Activated T-cell treated with anti-CD3 and anti-CD28 coated beads for 1 hour (primary cell): ENCODE measurements around the gene ADGRD1.

Experiments
- DNase-seq: peaks from one replicate; pipeline ENCODE4 v3.0.0-alpha.2; 2020; ENCODE audit warnings: low read depth

ADGRD1 gene

GRCh38 chr12:131090274-131091210 lies 136.8 kb downstream of the ADGRD1 start:
- DNase-seq, result no peak

DNA sequence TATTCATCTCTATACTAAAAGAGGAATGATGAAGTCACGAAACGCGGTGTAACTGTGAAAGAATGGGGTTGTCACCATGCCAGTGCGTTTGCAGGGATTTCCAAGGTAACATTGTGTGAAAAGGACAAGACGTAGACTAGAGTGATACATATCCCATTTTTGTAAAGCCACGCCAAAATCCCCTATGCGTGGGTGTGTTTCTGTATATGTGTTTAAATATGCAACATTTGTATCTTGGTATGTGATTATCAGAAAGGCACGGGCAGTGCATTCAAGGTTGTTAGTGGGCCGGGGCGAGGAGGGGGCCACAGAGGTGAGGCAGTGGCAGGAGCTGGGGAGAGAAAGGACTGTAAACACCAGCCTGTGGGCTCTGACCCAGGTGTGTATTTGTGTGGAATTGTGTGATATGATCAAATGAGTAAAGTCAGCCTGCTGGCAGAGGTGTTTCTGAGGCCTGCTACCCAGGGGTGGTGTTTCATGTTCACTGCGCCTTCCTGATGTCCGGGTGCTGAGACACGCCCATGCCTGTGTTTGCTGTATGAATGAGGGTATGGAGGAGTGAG lies 137.8 kb downstream of the ADGRD1 start:
- DNase-seq, result no peak

DNA sequence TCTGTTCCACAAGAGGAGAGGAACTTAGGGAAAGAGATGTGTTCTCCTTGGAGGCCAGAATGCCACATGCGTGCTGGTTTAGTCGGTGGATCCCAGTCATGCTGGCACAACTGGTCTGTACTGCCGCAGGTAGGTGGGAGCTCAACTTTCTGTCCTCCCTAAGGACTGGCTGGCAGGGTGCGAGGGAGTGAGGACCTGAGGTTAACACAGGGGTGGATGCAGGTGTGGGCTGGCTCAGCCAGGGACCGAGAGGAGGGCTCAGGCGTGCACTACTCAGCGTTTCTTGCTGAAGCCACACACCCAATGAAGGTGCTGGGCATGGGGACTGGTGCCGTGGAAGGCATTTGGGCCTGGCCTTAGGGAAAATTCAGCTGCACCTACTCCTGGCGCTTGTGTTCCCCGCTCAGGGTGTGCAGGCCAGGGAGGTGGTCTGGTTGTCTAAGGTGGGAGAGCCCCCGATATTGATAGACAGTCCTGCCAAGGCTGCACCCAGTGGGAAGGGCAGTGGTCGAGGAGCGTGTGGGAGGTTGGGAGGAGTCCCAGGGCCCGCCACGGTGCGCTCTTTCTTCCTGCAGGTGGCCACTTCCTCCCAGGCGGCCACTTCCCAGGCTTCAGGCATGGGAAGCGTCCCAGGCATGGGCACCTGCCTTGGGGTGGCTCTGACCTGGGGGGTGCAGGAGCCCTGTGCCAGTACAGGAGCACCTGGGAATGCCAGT lies 138.4 kb downstream of the ADGRD1 start:
- no peak for DNase-seq

DNA sequence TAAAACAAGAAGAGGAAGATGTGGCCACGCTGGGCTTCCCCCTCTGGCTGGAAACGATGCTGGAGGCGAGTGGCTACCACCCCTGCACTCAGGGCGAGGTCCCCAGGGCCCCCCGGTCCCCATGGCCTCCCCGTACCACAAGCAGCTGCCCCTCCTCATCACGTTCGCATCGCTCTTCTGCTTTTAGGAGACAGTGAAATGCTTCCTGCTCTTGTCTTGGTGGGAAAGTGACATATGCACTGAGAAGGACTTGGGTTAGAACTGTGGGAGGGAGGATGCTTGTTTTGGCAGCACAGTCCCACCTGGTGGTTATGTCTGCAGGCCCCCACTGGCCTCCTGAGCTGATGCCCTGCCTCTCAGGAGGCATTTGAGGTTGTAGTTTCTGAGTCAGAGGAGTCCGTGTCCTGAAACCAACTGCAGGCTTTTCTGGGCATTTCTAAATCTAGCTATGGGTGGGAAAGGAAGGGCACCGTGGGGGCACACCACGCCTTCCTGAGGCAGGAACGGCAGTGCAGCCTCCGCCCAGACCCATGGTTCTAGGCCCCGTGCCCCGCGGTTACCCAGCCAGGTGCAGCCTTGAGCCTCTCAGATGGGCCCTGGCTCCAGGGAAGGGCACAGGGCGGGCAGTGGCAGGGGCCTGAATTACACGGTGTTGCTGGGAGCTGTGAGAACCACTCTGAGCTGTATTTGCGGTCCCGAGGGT lies 139.3 kb downstream of the ADGRD1 start:
- no peak for DNase-seq

DNA sequence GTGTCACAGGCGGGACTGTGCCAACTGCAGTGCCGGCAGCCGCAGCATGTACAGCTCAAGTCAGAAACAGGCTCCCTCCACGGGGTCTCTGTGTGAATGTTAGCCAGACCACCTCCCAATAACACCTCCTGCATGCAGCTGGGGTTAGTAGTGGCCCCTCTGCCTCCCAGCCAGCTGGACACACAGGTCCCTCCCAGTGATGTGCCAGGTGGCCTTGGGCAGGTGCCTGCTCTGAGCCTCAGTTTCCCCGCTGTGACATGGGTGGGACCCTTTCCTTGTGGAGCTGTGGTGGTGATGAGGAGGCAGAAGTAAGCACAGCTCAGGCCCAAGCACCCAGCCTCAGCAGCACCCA lies 139.9 kb downstream of the ADGRD1 start:
- DNase-seq, result no peak

DNA sequence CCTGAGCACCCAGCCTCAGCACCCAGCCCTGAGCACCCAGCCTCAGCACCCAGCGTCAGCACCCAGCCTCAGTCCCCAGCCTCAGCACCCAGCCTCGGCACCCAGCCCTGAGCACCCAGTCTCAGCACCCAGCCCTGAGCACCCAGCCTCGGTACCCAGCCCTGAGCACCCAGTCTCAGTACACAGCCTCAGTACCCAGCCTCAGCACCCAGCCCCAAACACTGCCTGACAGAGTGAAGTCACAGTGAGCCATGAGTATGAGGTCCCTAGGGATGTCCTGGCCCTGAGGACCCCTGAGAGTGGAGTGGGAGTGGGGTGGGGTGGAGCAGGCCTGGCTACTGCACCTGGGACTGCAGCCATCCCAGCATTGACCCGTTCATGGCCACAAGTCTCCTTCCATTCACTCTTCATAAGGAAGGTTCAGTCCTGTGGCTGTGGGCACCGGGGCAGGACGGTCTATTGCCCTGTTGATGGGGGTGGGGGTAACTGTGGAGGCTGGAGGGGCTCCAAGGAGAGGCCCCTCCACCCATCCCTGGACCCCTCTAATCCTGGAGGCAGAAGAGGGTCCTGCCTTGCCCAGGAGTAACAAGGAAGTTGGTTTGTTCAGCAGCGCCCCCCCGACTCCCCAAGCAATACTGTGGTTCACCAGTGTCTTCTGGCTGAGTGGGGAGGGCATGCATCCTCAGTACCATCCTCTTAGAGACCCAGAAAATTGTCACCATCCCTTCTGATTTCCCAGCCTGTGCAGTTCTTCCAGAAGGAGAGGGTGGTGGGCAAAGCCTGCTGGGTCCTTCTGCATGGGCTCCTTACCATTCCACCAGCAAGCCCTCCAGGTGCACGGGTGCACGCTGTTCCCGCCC lies 140.5 kb downstream of the ADGRD1 start:
- no peak for DNase-seq

GRCh38 chr12:131094831-131095805 lies 141.4 kb downstream of the ADGRD1 start:
- no peak for DNase-seq

DNA sequence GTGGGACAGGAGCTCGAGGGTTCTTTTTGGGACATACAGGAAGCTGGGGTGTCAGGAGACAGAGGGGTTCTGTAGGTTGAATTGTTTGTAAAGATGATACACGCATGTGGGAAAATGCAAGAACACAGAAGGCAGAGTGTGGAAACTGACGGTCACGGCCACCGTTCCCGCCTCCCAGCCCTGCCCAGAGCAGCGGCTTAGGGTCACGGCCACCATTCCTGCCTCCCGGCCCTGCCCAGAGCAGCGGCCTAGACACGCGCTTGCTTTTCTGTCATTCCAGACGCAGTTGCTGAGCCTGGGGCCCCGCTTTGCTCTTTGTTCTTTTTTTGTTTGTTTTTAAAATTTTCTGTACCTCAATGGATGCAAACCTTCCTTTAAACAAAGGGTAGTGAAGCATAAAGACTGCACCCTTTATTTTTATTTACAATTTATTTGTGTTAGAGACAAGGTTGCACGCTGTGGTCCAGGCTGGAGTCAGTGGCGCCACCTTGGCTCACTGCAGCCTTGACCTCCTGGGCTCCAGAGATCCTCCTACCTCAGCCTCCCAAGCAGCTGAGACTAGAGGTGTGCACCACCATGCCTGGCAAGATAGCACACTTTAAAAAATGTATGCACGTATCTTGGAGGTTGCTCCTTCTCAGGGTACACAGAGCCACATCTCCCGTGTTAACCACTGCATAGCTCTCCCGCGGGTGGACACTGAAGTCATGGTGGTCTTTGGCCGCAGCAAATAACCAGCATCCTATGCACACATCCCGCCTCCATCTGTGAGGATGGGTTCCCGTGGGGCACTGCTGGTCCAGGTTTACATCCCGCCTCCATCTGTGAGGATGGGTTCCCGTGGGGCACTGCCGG lies 142.3 kb downstream of the ADGRD1 start:
- DNase-seq, result no peak

- no peak for DNase-seq
These were observed 143.0 kb downstream of the ADGRD1 start for GRCh38 chr12:131096681-131097181.

- no peak for DNase-seq
These were observed 143.8 kb downstream of the ADGRD1 start for GRCh38 chr12:131097202-131098177.

DNA sequence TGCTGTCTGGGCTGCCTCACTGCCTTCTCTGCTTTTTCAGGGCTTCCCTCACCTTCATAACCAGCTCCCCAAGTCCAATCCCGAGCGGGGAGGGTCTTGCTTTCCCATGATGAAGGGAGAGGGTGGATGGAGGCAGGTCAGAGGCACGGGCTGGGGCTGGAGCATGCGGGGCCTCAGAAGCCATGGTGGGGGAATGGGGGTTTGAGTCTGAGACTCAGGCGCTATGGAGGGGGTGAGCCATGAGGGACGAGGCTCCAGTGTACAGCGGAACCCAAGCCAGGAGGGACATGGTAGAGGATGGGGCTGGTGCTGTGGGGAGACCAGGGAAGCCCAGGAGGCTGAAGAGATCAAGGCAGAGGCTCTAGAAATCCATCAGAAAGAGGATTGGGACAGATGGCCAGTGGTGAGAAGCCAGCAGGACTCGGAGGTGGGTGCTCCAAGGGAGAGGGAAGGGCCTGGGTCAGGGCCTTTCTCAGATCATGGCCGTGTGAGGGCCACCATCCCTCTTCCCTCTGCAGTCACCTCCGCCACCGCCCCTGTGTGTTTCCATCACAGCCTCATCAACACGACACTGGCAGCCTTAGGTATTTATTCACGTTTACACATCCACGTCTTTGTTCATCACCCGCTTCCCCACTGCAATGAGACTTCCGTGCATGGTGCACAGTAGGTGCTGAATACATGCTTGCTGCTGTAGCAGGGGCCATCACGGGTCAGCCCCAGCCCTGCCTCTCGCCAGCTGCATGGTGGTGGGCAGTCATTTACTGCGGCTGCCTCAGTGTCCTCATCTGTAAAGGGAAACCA lies 144.7 kb downstream of the ADGRD1 start:
- no peak for DNase-seq

- DNase-seq, result no peak
These were observed 146.4 kb downstream of the ADGRD1 start for GRCh38 chr12:131100031-131100674.

DNA sequence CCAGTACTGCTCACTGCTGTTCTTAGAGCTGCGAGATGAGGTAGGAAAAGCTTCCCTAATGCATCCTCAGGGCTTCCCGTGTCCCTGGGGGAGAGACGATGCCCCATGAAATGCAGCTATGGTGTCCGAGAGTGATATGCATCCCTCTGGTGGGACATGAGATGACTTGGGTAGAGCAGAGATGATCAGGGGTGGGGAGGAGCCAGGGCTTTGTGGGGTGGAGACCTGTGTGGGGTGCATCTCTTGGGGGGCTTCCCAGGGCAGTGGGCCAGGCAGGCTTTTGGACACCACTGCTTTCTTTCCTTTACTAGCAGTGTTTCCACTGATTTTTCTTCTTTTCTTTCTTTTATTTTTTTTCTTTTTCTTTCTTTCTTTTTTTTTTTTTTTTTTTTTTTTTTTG lies 147.3 kb downstream of the ADGRD1 start:
- DNase-seq, result no peak

DNA sequence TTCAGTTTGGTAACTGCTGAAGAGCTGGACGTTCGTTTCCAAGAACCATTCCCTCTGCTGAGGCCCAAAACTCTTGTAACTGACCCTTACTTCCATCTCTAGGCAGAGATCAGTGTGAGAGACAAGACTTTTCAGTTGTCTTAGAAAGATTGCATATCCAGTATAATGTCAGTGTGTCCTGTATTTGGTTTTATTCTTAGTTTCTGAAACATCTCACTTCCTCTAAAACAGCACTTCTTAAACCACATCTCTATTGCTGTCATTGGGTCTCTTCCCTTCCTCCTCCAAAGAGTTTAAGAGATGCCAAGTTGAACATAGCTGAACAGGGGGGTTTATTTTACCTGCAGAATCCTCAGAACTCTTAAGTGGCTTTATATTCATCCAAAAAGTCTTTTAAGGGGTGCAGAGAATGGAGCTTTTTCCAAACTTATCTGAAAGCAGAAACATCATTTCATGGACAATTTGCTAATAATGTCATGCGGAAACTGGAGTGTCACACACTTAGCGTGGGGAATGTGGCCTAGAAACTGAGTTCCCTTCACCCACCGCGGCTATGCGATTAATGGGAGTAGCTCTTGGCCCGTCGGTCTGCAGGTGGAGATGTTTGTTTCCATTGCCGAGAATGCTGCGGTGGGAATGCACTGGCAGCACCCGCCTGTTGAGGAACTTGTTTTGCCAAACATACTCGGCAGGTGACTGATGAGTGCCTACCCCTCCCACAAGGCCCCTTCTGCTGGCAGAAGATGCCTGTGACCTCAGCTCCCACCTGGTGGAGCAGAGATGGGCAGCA lies 148.2 kb downstream of the ADGRD1 start:
- no peak for DNase-seq

DNA sequence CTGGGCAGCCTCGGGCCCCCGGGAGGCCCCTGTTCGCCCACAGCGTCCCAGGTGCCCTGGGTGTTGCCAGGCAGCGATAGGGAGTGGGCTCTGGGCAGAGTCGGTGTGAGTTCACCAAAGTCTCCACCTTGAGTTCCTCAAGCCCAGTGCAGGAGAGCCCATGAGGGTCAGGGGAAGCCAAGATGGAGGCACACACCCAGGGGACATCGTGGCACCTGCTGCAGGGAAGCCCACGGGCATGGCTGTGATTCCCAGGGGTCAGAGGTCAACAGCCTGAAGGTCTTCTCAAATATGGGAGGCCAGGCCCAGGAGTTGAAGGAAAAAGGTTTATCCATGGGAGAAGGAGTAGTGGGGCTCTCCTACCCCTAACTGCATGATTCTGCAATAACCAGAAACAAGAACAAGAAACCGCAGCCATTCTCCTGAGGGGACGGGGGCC lies 148.8 kb downstream of the ADGRD1 start:
- no peak for DNase-seq
